NCI-H82 (cell line): ENCODE measurements around the gene CELF2.

Source experiments
- DNase-seq: peaks from one replicate; lab custom pipeline; 2025; lab: John Stamatoyannopoulos, UW

Gene CELF2

DNA sequence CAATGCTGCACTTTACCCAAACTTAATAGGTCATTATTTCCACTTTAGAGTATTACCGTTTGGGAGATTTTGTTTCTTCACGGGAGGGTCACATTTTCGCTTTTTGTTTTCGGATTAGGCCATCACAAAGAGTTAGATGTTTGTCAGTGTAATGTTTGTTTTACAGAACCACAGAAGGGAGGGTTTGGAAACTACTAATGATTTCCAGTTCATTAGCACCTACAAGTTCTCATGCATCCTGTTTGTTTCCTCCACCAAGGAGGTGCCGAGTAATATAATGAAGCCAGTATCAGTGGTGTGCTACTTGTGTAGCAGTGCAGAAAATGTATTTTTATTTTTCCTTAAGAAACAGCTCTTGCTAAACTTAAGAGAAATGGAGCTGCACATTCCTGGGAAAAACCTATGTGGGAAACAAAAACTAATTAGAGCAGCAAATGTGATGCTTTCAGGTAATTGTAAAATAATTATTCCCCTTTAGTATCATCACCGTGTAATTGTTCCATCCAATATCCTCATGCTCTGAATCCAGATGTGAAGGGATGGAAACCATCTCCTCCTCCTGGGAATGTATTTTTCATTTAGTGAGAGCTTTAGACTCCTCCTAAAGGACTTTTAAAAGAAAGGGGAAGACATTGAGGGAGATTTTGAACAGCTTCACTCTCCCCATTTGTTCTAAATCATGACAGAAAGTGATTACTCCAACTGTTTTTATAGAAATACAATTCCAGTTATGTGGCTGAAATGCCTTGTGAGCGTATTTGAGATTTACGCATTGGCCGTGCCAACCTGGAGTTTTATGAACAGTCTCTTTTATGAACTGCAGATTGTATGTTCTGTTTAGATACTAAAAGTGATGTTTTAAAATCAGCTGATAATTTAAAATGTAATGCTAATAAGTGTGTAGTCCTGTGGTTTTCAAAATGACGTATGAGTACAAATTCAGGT, 5.6 kb downstream of the CELF2 start:
- no peak for DNase-seq

DNA sequence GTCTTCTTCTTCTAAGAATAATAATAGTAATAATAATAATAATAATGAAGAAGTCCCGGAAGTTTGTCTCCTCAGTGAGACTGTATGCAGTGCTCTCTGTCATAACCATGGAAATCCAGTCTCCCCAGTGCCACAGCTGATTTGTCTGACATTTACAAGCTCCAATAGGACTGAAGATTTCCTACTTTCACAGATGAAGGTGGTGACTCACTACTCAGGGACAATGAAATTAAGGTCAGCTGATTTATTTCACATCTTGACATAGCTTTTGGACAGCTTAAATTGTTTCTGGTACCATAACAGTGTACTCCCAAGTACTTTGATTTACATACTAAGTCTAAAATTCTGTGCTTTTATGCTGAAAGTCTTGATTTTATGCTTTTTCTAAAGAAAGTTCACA, 6.9 kb downstream of the CELF2 start:
- DNase-seq: no peak

DNA sequence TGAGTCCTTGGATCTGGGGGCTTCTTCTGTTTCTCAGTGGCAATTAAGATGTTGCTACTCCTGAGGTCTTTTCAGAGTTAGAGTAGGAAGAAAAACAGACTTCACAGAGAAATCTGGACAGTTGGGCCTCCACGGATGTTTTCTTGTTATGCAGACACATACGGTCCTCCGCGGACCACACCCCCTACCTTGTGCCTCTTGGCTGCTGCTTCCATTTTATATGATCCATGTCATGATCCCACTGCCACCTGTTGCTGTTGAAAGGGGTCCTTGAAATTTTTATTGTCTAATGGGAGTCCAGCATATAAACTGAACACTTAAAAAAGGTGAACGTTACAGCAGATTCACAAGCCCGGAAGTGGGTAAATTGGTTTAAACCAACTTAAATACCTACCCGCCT, 8.3 kb downstream of the CELF2 start:
- no peak for DNase-seq

DNA sequence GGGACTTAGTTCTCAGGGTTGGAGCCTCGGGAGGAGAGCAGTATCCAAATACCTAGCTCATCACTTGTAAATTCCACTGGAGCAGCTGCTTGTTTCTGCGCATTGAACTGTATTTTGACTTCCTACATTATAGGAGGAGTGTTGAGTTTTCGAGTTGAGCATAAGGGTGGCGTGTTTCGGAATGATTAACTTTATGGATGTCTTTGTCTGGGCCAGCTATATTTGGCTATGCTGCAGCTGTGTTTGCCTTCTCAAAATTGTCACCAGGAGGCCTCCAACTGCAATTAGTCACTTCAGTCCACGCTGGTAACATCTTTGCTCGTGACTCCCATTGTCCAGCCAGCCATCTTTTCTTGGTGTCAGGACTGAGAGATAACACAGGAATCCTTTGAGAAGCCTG, 9.1 kb downstream of the CELF2 start:
- no peak for DNase-seq

DNA sequence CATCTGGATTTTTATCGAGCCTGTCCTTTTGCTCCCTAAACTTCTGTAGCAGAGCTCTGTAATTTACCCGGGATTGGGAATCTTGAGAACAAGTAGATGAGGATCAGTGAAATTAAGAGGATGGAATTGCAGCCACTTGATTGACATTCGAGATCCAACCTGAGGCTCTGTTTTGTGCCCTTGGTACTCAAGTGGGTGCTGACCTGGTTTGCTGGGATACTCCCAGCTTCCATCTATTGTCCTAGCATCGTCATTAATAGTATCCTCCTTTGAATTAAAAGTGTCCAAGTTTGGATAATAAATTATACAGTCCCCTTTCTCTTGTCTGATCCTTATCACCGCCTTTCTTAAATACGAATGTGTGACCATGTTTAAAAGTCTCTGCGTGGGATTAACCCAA, 17.1 kb downstream of the CELF2 start:
- no peak for DNase-seq

DNA sequence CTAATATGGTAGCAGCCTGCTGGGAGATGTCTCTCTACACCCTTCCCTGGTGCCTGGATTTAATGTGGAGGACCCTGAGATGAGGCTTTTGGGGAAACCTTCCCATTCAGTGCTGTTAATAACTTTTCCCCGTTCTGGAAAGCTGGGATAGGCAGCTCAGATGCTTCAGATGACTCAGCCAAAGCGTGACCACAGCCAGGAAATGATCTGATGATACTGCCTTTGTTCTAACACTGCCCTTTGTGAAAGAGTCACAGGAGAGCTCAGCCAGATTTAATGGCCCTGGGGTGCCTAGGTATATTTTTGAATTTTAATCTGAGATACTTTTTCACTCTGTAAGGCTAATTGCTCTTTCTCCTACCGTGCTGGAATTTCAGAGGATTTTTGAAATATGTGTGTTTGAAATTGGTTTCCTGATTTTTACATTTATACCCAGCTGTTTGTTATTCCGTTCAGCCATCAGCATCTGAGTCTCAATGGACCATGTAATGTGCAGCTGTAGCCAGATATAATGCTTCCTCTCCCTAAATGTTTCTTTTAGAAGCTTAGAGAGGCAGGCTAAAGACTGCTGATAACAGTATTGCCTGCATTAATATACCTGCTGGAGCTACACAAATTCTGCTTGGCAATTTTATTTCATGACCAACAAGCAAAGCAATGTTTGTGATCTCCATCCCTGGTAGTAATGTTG, 17.8 kb downstream of the CELF2 start:
- no peak for DNase-seq

DNA sequence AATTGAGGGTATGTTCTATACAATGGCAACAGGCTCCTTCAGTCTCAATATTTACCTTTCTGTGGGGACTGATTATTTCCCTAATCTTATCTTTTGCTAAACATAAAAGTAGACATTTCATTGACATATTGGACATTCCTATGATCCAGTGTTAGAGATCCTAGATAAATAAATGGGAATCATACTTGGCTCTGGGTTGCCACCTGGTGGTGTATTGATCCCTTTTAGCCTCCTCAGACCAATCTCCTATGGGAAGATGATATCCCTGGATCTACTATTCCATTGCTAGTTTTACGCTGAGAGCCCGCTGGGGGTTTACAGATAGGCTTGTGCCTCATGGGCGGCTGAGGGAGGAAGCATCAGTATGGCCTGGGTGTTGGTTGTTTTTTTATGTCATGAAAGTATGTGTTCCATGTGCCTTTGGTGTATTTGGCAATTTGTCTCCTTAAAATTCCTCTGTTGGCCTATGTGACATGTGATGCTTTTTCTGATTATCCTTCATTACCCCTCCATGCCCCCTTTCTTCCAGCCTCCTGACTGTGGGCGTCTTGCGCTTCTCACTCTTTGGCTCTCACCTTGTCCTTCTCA, 18.8 kb downstream of the CELF2 start:
- DNase-seq: peak; percentile 76

DNA sequence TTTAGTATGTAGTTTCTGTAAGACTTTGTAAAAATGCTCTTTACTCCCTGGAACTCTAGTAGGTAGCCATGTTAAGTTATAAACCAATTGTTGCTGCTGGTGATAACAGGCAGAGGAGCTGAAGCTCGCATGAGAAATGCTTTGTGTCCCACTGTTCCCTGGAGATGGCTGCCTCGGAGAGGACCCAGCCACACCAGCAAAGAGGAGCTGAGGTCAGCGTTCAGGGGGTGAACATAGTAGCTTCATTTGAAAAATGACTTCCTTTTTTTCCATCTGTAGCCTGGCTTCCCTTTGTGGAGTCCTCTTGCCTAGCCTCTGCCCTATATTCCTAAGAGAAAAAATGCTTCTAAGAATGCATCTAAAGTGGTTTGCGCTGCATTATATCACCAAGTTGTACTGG, 20.3 kb downstream of the CELF2 start:
- no peak for DNase-seq

DNA sequence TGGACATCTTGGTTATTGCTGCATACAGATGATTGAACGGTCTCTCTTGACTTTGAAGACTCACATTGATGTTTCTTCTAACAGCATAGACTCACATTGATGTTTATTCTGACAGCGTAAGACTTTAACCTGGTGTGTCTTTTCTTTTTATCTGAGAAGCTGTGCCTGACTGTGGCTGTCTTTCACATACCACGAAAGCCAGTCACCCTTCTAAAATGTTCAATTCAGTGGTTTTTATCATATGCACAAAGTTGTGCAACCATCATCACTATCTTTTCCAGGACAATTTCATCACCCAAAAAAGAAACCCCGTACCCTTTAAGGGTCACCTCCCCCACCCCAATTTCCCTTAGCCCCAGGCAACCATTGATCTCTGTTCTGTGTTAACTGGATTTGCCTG, 24.7 kb downstream of the CELF2 start:
- DNase-seq: no peak

DNA sequence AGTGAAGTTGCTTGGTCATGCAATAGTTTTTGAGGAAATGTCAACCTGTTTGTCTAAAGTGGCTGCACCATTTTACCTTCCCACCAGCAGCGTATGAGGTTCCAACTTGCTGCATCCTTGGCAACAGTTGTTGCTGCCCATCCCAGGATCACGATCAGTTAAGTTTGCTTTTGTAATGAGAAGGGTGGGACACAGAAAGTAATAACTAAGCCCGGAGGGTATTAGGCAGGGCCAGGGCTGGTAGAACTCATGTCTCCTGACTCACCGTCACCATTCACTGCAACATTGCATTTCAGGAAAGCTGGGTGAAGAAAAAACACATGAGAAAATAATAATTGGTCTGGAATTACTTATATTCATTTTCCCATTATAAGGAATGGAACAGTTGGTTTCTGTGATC, 25.4 kb downstream of the CELF2 start:
- no peak for DNase-seq

DNA sequence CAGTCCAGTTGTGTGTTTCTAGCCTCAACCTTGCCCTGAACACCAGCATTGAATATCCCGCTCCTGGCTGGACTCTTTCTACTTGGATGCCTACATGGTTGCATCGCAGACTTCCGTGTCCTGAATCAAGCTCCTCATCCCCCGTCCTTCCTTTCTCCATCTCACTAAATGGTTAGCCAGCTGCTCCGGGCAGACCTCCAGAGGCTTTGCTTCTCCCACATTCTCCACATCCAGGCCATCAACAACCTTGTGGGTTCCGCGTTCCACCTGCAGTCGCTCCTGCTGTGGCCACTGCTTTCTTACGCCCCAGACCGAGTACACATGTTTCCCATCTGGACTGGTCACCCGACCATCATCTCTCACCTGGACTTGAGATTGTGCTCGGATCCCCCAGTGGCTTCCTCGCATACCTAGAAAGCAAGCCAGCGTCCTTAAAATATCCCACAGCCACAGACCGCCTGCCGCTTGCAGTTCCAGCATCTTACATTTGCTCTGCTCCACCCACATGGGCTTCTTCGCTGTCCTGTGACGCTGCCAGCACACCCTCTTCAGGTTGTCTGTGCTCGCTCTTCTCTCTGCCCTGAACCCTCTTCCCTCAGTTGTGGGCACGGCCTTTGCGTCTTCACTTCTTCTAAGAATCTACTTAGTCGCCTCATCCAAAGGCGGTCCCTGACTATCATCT, 25.9 kb downstream of the CELF2 start:
- DNase-seq: no peak

DNA sequence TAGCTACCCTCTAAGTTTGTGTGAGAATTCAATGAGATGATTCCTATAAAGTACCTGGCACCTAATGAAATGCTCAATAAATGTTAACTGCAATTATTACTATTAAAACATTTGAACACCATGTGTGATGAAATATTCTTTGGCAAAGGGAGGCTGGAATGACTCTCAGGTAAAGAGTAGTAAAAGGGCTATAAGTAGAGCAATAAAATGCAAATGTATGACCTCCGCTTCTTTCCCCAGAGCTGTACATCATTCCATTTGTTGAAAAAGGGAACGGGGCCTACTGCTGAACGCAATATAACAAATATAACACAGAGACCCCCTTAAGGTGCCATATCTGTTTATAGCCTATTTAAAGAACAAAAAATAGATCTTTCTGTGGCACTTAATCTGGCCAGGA, 27.8 kb downstream of the CELF2 start:
- no peak for DNase-seq

DNA sequence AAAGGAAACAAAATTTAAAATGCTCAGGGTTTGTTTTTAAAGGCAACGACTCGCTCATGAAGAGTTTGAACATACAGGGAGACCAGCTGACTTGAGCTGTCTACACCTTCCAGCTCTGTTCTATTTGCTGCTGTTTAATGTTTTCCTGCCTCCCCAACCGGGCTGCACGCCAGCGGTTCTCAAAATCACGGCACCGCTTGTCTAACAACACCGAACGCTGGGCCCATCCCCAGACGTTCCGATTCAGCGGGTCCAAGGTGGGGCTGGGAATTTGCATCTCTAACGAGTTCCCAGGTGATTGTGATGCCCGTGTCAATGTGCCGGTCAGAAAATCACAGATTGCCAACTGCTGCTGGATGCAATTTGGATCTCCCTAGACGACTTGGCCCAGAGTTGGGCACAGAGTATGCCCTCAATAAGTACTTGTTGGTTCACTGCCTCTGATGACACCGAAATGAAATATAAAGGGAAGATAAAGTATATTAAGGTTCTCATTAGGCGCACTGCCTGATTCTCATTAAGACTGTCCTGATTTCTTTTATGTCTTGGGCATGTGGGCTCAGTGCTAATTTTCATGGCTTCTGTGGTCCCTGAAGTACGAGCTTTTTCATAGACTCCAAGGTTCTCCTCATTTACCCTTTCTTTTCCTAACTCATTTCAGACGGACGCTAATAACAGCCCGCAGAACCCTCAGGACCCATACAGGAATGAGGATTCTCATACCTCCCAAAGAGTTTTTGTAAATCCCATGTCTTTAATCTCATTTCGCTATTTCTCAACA, 28.5 kb downstream of the CELF2 start:
- no peak for DNase-seq

DNA sequence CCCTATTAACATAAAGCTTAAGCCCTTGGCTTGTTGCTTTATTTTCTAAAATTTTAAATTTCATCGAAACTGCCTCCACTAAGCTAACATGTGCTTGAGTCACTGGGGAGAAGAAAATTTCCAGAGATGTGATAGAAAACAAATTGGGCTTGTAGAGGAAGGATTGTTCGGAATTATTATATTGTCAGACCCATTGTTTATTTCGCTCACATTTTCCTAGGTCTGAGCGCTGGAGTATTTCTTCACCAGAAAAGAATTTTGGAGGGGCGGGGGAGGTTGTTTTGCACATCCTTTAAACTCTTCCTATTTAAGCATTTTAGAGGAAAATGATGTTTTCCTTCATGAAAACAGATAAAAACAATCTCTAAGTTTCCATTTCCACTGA, 29.1 kb downstream of the CELF2 start:
- no peak for DNase-seq

DNA sequence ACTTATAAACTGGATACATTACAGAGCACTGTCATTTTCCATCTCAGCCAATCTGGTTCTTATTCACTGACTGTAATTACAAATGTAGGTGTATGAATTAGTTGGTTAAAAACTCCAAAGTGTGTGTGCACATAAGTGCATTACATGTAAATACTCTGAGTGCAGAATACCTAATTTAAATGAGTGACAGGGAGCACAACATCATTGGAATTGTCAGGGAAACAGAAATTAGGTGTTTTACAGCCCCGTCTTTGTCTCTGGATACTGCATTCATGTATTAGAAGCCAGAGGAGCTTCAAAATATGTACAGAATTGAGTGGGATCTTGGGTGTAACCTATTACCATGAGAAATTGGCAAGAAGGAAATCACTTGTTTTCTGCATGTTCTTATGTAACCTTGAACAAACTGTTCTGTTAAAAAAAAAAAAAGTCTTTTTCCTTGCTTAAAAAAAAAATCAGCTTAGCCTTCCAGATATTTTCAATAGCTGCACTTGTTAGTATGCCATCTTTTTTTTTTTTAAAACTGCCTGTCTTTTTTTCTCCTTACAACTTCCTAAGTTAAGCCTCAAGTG, 31.1 kb downstream of the CELF2 start:
- no peak for DNase-seq

DNA sequence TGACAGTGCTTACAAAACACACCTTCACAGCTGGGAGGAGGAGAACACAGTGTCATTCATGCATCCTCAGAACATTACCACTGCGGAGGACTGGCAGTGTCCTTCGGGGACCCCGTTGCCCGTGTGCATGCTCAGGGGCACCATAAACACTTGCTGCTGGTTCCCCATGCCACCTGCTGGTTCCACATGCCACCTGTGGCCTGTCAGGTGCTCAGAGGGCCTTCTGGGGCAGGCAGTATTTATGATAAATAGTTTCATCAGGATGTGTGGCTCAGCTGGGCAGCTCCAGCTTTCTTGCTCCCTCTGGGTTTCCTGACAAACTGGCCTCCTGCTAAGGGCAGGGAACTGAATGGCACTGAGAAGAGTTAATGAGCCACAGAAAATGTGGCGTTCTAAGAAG, 32.1 kb downstream of the CELF2 start:
- DNase-seq: no peak

DNA sequence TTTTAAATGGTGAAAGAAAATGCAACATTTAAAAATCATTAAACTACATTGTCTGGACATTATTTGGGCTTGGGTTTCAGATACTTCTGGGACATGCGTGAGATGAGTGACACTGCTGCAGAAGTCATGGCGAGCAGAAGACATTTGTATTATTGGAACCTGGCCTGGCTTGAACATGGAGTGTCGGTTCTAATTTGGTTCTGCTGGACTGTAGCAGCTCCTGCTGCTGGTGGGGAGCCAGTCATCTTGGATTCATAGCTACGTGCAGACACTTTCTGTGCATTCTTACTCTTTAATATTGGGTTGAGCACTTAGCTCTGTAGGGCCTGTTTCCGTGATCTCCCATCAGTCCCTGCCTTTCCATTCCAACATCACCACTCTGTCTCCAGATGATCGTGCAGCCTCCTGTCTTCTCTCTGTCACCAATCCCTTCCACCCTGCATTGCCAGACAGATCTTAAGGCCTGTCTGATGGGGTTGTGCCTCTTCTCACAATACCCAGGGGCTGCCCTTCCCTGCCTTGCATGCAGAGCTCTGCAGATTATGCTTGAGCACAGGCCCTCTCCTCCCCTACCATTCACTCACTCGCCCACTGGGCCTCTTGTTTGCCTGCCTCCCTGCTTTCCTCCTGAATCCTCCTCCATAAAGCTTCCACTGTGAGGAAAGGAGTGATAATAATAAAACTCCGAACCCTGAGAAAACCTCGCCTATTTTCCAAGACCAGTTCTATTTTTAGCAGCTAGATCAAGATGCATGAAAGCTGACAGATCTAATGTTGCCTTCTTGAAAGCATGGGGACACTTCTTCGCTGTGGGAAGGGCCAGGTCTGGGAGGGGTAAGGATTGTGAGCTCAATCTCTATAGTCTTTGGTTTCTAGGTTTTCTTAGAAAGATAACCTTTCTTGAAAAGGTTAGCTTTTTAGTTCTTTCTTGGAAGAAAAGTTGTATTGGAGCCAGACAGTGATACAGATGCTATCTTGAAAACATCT, 32.9 kb downstream of the CELF2 start:
- DNase-seq: peak; percentile 0

DNA sequence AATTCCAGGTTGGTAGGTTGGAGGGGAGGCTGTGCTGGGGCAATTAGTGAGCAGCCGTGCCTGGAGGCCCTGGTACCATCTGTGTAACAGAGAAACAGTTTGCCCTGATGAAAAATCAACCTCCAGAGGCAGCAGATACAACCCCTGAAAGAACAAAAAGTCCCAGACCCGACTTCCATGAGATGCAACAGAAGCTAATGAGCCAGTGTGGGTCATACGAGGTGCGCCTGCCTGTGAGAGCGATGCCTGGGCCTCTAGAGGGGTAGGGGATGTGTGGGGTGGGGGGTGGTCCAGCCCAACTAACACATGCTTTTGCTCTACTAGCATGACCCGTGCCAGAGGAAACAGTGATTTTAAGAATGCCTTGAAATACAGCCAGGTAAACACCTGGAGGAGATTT, 39.3 kb downstream of the CELF2 start:
- DNase-seq: no peak

DNA sequence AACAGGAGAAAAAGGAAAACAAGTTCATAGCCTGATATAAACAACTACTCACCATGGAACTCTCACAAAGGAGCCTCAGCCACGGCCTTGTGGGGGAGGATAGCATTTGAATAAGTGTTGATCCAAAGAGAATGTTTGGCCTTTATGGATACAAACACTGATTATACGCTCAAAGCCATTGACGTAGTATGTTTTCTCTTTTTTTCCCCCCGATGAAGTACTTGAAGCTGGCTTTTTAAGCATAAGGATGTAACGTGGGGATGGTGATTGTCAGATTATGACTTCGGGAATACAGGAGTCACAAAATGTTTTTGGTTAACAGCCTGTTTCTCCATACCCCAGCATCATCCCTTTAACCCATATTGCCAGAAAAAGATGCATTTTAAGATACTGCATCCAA, 39.8 kb downstream of the CELF2 start:
- no peak for DNase-seq

DNA sequence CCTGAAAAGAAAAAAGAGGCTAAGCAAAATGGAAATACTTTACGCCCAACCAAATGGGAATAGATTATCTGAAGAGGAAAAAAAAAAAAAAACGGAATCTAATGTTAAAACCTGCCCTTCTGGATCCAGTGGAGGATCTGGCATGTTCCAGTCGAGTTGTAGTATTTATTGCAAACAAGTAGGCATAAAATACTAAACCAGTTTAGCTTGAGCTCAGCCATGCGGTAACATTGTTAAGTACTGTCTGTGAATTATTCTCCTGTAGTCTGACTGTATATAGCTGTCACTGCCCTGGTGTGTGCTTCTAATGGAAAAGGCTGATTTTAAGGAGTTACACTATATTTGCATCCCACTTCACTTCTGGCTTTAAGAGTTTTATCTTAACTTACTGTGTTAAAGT, 40.3 kb downstream of the CELF2 start:
- DNase-seq: no peak
